GM10266 (cell line): ENCODE data around the gene SNX25.

ENCODE experiments used
- DNase-seq: peaks from one replicate; pipeline ENCODE4 v3.0.0; 2012; ENCODE audit errors: extremely low spot score
- CTCF ChIP-seq: IDR thresholded peaks from 2 replicates; pipeline ENCODE4 v1.5.1; 2012; ENCODE audit warnings: mild to moderate bottlenecking, low read depth; ENCODE audit not compliant: control insufficient read depth, insufficient read depth; ENCODE audit errors: missing control alignments

Gene SNX25

GRCh38 chr4:185371702-185372101 lies 162.3 kb downstream of the SNX25 start:
- TF ChIP-seq CTCF = no peak
- no peak for DNase-seq

- no peak for DNase-seq
Measured at GRCh38 chr4:185374027-185374426, 164.6 kb downstream of the SNX25 start.

GRCh38 chr4:185374573-185374972 lies 165.2 kb downstream of the SNX25 start:
- no peak for TF ChIP-seq CTCF
- no peak for DNase-seq

More at GRCh38 chr4:185374027-185374426, 164.6 kb downstream of the SNX25 start:
- no peak for TF ChIP-seq CTCF

- no peak for DNase-seq
- TF ChIP-seq CTCF = no peak
Measured at GRCh38 chr4:185378264-185378663, 168.9 kb downstream of the SNX25 start.

GRCh38 chr4:185379326-185380295 lies 170.2 kb downstream of the SNX25 start:
- no peak for DNase-seq
- TF ChIP-seq CTCF = no peak

GRCh38 chr4:185380320-185380719 lies 170.9 kb downstream of the SNX25 start:
- no peak for TF ChIP-seq CTCF
- no peak for DNase-seq
